Fibroblast of skin of right quadriceps (primary cell): Measurements from ENCODE around the gene BTRC.

Experiments used
- DNase-seq: peaks from one replicate; pipeline ENCODE4 v3.0.0-alpha.2; 2013

The BTRC gene

GRCh38 chr10:101550965-101551364 lies 197.0 kb downstream of the BTRC start:
- no peak for DNase-seq

- no peak for DNase-seq
These were observed 198.5 kb downstream of the BTRC start for GRCh38 chr10:101552442-101552841.

- DNase-seq, result no peak
These were observed 203.6 kb downstream of the BTRC start for GRCh38 chr10:101557541-101557940.

GRCh38 chr10:101558204-101558603 lies 204.2 kb downstream of the BTRC start:
- no peak for DNase-seq

- DNase-seq, result no peak
These were observed 205.0 kb downstream of the BTRC start for GRCh38 chr10:101558671-101559595.

GRCh38 chr10:101559596-101560297 lies 205.8 kb downstream of the BTRC start:
- DNase-seq, result no peak

- no peak for DNase-seq
These were observed 206.5 kb downstream of the BTRC start for GRCh38 chr10:101560298-101561067.

- no peak for DNase-seq
These were observed 207.3 kb downstream of the BTRC start for GRCh38 chr10:101561068-101561915.

- no peak for DNase-seq
These were observed 208.3 kb downstream of the BTRC start for GRCh38 chr10:101562231-101562630.

GRCh38 chr10:101563007-101563406 lies 209.0 kb downstream of the BTRC start:
- no peak for DNase-seq

- no peak for DNase-seq
These were observed 209.6 kb downstream of the BTRC start for GRCh38 chr10:101563497-101564040.

- no peak for DNase-seq
These were observed 210.6 kb downstream of the BTRC start for GRCh38 chr10:101564490-101564991.

GRCh38 chr10:101565370-101565900 lies 211.5 kb downstream of the BTRC start:
- no peak for DNase-seq

GRCh38 chr10:101565936-101566332 lies 212.0 kb downstream of the BTRC start:
- DNase-seq, result no peak

- peak; percentile 16 for DNase-seq
These were observed 212.6 kb downstream of the BTRC start for GRCh38 chr10:101566333-101567164.

- DNase-seq, result no peak
These were observed 213.4 kb downstream of the BTRC start for GRCh38 chr10:101567165-101568006.

- no peak for DNase-seq
These were observed 214.2 kb downstream of the BTRC start for GRCh38 chr10:101568054-101568745.

- no peak for DNase-seq
These were observed 215.3 kb downstream of the BTRC start for GRCh38 chr10:101569323-101569621.
